ENCODE results near the gene DRG2. TPM values are rescaled to one million over a fixed set of nuclear protein-coding genes. Genes with fewer than 3 reads are reported as not detected.

Gene DRG2, protein sequence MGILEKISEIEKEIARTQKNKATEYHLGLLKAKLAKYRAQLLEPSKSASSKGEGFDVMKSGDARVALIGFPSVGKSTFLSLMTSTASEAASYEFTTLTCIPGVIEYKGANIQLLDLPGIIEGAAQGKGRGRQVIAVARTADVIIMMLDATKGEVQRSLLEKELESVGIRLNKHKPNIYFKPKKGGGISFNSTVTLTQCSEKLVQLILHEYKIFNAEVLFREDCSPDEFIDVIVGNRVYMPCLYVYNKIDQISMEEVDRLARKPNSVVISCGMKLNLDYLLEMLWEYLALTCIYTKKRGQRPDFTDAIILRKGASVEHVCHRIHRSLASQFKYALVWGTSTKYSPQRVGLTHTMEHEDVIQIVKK
- total RNA-seq, result 10 to 100 TPM; 31.6 to 38.1 (median 37.3) TPM

DNA sequence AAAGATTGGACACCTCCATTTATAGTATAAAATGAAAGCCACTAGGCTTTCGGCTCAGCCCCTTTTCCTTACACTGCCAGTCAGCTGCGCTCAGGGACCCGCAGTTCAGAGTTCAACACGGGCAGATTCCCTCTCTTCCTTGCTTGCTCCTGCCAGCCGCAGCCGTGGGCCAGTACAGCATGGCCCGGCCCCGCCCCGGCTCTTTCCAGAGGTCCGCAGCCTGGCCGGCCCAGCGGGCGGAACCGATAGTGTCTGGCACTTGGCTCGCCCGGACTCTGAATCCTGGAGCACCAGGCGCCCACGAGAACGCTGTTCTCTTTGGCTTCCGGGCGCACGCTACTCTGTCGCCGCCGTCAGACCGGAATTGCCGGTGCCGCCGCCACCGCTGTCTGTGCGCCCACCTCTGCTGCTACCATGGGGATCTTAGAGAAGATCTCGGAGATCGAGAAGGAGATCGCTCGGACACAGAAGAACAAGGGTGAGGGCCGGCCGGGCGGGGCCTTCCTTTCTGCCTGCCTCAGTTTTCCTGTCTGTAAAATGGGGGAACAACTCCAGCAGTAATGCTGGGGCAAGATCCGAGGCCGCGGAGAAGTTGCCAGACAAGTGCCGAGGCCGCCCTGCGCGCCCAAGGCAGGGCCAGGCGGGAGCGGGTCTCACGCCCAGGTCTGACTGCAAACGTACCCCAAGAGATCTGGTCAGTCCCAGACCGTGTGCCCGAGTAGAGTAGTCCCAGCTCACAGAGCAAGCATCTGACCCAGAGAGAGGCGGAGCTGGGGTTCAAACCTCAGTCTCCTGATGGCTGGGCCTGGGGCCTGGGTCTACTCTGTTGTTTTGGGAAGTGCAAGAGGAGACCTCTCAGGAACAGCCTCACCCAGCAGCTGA lies at the start of gene DRG2:
DRG2 (plus strand) TSS at position 339 of the 882 bp plus-strand sequence; CDS start at position 415, 76 bp downstream.
- TF ChIP-seq, protein P1, sequence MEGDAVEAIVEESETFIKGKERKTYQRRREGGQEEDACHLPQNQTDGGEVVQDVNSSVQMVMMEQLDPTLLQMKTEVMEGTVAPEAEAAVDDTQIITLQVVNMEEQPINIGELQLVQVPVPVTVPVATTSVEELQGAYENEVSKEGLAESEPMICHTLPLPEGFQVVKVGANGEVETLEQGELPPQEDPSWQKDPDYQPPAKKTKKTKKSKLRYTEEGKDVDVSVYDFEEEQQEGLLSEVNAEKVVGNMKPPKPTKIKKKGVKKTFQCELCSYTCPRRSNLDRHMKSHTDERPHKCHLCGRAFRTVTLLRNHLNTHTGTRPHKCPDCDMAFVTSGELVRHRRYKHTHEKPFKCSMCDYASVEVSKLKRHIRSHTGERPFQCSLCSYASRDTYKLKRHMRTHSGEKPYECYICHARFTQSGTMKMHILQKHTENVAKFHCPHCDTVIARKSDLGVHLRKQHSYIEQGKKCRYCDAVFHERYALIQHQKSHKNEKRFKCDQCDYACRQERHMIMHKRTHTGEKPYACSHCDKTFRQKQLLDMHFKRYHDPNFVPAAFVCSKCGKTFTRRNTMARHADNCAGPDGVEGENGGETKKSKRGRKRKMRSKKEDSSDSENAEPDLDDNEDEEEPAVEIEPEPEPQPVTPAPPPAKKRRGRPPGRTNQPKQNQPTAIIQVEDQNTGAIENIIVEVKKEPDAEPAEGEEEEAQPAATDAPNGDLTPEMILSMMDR (IDR thresholded peaks at IDR 0.05), result no peak
- ATAC-seq (ENCODE audit: low FRiP score) (peak; percentile 99), DNase-seq (ENCODE audit: low spot score) (peak; percentile 68)

DNA sequence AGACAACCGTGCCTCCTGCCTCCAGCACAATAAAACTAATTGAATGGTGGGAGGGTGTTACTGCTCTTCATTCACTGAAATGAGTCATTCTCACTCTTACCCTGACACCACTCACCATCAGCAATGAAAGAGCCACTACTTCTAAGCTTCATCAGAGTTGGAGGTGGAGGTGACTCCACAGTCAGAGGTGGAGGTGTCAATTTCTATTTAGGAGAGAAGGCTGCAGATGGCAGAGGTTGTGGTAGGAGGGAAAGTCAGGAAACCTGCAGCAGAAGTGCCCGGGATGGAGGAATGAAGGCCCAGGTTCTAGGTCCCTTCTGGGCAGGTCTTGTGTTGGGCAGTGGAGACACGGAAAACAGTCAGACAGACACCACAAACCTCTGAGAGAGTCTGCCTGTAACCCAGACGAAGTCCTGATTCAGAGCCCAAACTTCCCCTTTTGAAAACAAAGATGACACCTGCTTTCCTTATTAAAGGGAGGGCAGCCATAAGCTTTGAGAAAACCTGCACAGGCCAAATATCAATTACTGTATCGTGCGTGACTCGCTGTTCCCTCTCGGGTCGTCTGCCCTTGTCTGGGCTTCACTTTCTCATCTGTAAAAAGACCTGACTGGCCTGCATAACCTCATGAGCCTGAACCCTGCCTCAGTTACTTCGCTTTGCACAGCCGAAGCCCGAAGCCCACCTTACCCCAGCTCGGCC lies 49.4 kb upstream of the DRG2 start:
- DNase-seq (ENCODE audit: low spot score) (no peak), ATAC-seq (ENCODE audit: low FRiP score) (no peak)
- TF ChIP-seq, protein P1 (IDR thresholded peaks at IDR 0.05), result no peak

DNA sequence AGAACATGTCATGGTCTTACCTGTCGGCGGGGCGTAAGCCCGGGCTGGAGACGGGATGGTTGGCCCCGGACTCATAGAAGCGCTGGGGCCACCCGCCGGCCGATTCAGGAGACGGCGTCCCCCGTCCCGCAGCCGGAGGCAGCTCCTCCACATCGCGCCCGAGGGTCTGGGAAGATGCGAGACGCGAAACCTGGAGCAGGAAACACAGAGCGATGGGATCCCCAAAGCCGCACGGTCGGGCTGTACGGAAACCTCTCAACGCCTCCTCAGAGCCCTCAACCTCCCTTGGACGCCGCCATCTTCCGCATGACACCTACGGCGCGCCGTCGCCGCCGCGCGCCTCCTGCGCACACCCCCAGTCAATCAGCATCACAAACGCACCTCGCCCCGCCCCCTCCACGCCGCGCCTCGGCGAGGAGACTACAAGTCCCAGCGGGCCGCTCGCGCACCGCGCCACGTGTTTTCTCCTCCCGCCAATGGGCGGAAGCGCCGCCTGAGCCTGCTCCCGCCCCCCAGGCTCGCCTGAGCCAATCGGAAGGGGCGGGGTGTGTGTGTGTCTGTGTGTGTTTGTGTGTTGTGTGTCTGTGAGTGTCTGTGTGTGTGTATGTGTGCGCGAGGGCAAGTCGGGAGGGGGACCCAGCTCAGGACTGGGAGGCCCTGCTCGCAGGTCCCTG lies 48.8 kb upstream of the DRG2 start, which contains the start of the genes ATPAF2 and GID4:
ATPAF2 (minus strand) TSS at position 308 of the 674 bp plus-strand sequence; CDS start at position 153, 155 bp downstream.
GID4 (plus strand) TSS at position 548 of the 674 bp plus-strand sequence; CDS start at position 605, 57 bp downstream.
- peak; percentile 98 for DNase-seq (ENCODE audit: low spot score)
- TF ChIP-seq, protein P1 (IDR thresholded peaks at IDR 0.05), result no peak
- peak; percentile 97 for ATAC-seq (ENCODE audit: low FRiP score)

DNA sequence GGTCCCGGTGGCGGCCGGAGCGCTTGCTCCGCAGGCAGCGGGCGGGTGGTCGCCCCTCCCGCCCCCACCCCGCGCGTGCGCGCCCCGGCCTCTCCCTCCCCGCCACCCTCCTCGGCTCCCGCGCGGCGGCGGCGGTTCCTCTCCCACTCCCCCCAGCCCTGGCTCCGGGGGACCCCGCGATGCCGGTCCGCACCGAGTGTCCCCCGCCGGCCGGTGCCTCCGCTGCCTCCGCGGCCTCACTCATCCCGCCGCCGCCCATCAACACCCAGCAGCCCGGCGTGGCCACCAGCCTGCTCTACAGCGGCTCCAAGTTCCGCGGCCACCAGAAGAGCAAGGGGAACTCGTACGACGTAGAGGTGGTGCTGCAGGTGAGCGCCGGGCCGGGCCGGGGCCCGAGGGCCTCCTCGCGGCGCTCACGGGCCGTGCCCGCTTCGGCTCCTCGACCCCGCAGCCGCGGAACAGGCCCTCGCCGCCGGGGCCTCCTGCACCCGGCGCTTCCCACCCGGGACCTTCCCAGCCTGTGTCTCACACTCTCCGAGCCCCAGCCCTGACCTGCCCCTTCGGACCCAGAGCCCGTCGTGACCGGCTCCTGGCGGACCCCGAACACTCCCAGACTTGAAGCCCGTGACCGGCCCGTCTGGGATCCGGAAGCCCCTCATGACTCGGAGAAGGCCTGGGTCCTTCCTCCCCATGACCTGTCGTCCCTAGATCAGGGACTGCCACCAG lies 48.0 kb upstream of the DRG2 start:
- ATAC-seq (ENCODE audit: low FRiP score), result peak; percentile 60
- no peak for DNase-seq (ENCODE audit: low spot score)
- TF ChIP-seq, protein P1 (IDR thresholded peaks at IDR 0.05), result no peak

DNA sequence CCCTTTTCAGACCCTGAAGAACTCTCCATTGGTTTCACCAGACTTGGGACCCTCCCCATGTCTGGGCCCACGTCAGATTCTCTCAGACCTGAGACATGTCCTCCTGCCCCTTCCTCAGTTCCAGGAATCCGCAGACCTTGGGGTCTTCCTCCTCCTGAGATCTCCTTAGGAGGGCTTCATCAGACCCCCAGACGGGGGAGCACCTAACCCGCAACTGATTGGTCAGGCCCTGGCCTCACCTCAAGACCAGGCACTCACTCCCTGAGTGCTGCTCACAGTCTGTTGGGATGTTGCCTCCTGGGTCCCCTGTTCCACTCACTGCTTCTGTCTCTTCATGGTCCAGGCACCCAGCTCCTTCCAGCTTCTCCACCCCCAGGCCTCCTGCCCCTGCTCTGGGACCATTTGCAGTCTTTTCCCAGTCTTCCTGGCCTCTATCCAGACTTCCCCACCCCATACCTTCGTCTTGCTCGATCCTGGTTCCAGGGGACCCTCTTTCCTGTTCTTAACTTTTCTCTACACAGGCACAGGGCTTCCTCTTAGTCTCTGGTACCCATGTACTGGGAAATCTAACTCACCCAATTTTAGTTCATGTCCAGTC lies 47.4 kb upstream of the DRG2 start:
- TF ChIP-seq, protein P1 (IDR thresholded peaks at IDR 0.05), result no peak
- ATAC-seq (ENCODE audit: low FRiP score) (no peak), DNase-seq (ENCODE audit: low spot score) (no peak)
